Caki2 (cell line): ENCODE measurements around the gene SORCS2. TPM values are rescaled to one million over a fixed set of nuclear protein-coding genes. Genes with fewer than 3 reads are reported as not detected.
A peak's percentile ranks its signal among the peaks of the same experiment; 100 is the strongest.
"Not testable (repeated sequence)": the region's sequence is repeated elsewhere in the genome, so short reads cannot be mapped to it uniquely, and the experiment has no call there.

Source experiments
- DNase-seq: peaks from one replicate; pipeline ENCODE4 v3.0.0-alpha.2; 2015; ENCODE audit warnings: low read depth
- in situ Hi-C: cut with HindIII; loops from 2 replicates; pipeline ENCODE4 v1.10.0; 2016; ENCODE audit warnings: low sequenced_read_pairs, low pct_unique_long_range_greater_than_20kb, mixed read lengths
- total RNA-seq: library from RNA; depleted of rRNA; stranded (reverse); fragments of >200 nt; shearing (Covaris generic); gene quantifications from 2 replicates; pipeline ENCODE4 v1.2.3, GENCODE V29; 2014; ENCODE audit warnings: low replicate concordance

The SORCS2 gene
- total RNA-seq, 1 experiment from 2014 or later: 1.4 TPM

GRCh38 chr4:7208509-7209451 lies 16.4 kb downstream of the SORCS2 start:
- no peak for DNase-seq

GRCh38 chr4:7209699-7210098 lies 17.4 kb downstream of the SORCS2 start:
- in situ Hi-C loops: no loop called here
- no peak for DNase-seq

More at GRCh38 chr4:7208509-7209451, 16.4 kb downstream of the SORCS2 start:
- in situ Hi-C loops: no loop called here

- in situ Hi-C loops: no loop called here
- peak; percentile 57 for DNase-seq
Observed at GRCh38 chr4:7210824-7211223, 18.5 kb downstream of the SORCS2 start.

- DNase-seq: no peak
- in situ Hi-C loops: no loop called here
Observed at GRCh38 chr4:7212101-7212674, 19.9 kb downstream of the SORCS2 start.

- no peak for DNase-seq
- in situ Hi-C loops: no loop called here
Observed at GRCh38 chr4:7212921-7213320, 20.6 kb downstream of the SORCS2 start.

- in situ Hi-C loops: no loop called here
- no peak for DNase-seq
Observed at GRCh38 chr4:7213807-7214206, 21.5 kb downstream of the SORCS2 start.

- DNase-seq: no peak
- in situ Hi-C loops: no loop called here
Observed at GRCh38 chr4:7214359-7214758, 22.0 kb downstream of the SORCS2 start.

GRCh38 chr4:7215187-7215586 lies 22.8 kb downstream of the SORCS2 start:
- DNase-seq, in situ Hi-C loops: not testable (repeated sequence)

- no peak for DNase-seq
- in situ Hi-C loops: no loop called here
Observed at GRCh38 chr4:7217039-7217438, 24.7 kb downstream of the SORCS2 start.

- peak; percentile 28 for DNase-seq
- in situ Hi-C loops: no loop called here
Observed at GRCh38 chr4:7217474-7218321, 25.4 kb downstream of the SORCS2 start.

GRCh38 chr4:7218686-7219085 lies 26.3 kb downstream of the SORCS2 start:
- in situ Hi-C loops: no loop called here
- DNase-seq: no peak

- in situ Hi-C loops: no loop called here
- no peak for DNase-seq
Observed at GRCh38 chr4:7222521-7222920, 30.2 kb downstream of the SORCS2 start.

- DNase-seq: no peak
- in situ Hi-C loops: no loop called here
Observed at GRCh38 chr4:7223541-7223940, 31.2 kb downstream of the SORCS2 start.

- no peak for DNase-seq
- in situ Hi-C loops: no loop called here
Observed at GRCh38 chr4:7224001-7224400, 31.7 kb downstream of the SORCS2 start.

GRCh38 chr4:7224878-7225533 lies 32.7 kb downstream of the SORCS2 start:
- in situ Hi-C loops: no loop called here
- no peak for DNase-seq

- DNase-seq: no peak
- in situ Hi-C loops: no loop called here
Observed at GRCh38 chr4:7226439-7226838, 34.1 kb downstream of the SORCS2 start.

- in situ Hi-C loops: no loop called here
- no peak for DNase-seq
Observed at GRCh38 chr4:7227008-7227407, 34.7 kb downstream of the SORCS2 start.

- DNase-seq: no peak
- in situ Hi-C loops: no loop called here
Observed at GRCh38 chr4:7228734-7229133, 36.4 kb downstream of the SORCS2 start.
